Mesendoderm (in vitro differentiated cells): ENCODE measurements around the gene GATC. TPM values are rescaled to one million over a fixed set of nuclear protein-coding genes. Genes with fewer than 3 reads are reported as not detected.
A peak's percentile ranks its signal among the peaks of the same experiment; 100 is the strongest.

ENCODE experiments used
- DNase-seq: peaks from one replicate; pipeline ENCODE4 v3.0.0; 2013
- H2AK5ac ChIP-seq: 2 replicates; pipeline ENCODE4 v1.6.1; 2013; ENCODE audit warnings: low read length, inconsistent platforms
- H2BK120ac ChIP-seq: 2 replicates; pipeline ENCODE4 v1.6.1; 2013; ENCODE audit warnings: low read depth, mild to moderate bottlenecking, low read length, moderate library complexity, mixed read lengths
- H2BK15ac ChIP-seq: replicated peaks from 2 replicates; pipeline ENCODE4 v1.6.1; 2013; ENCODE audit warnings: low read depth, mild to moderate bottlenecking, moderate library complexity
- H2BK5ac ChIP-seq: 2 replicates; pipeline ENCODE4 v1.6.1; 2013; ENCODE audit warnings: low read length, inconsistent platforms
- H3K18ac ChIP-seq: 2 replicates; pipeline ENCODE4 v1.6.1; 2013; ENCODE audit warnings: mild to moderate bottlenecking, low read length, mixed read lengths
- H3K23ac ChIP-seq: one replicate; pipeline ENCODE4 v1.6.1; 2013; ENCODE audit warnings: low read length
- H3K27ac ChIP-seq: 2 replicates; pipeline ENCODE4 v1.5.1; 2013; ENCODE audit warnings: low read depth, mild to moderate bottlenecking, inconsistent platforms, low read length, moderate library complexity
- H3K27me3 ChIP-seq: 2 replicates; pipeline ENCODE4 v1.6.1; 2013; ENCODE audit warnings: low read length, control low read depth, mild to moderate bottlenecking, inconsistent platforms; ENCODE audit not compliant: insufficient read depth, poor library complexity
- H3K36me3 ChIP-seq: 2 replicates; pipeline ENCODE4 v1.6.1; 2013; ENCODE audit warnings: low read length, inconsistent platforms; ENCODE audit not compliant: control insufficient read depth, insufficient read depth
- H3K4ac ChIP-seq: one replicate; pipeline ENCODE4 v1.6.1; 2013; ENCODE audit warnings: low read depth, mild to moderate bottlenecking, low read length, moderate library complexity
- H3K4me1 ChIP-seq: 2 replicates; pipeline ENCODE4 v1.6.1; 2013; ENCODE audit warnings: low read depth, low read length, inconsistent platforms; ENCODE audit not compliant: control insufficient read depth
- H3K4me2 ChIP-seq: 2 replicates; pipeline ENCODE4 v1.6.1; 2013; ENCODE audit warnings: low read length
- H3K4me3 ChIP-seq: 2 replicates; pipeline ENCODE4 v1.5.1; 2013; ENCODE audit warnings: mild to moderate bottlenecking, low read length
- H3K56ac ChIP-seq: one replicate; pipeline ENCODE4 v1.6.1; 2013; ENCODE audit warnings: low read length
- H3K79me1 ChIP-seq: 2 replicates; pipeline ENCODE4 v1.6.1; 2013; ENCODE audit warnings: low read length, inconsistent platforms
- H3K79me2 ChIP-seq: 2 replicates; pipeline ENCODE4 v1.6.1; 2013; ENCODE audit warnings: mild to moderate bottlenecking, low read length; ENCODE audit not compliant: control insufficient read depth, insufficient read depth
- H3K9ac ChIP-seq: 2 replicates; pipeline ENCODE4 v1.6.1; 2013; ENCODE audit warnings: low read length, inconsistent platforms
- H4K5ac ChIP-seq: one replicate; pipeline ENCODE4 v1.6.1; 2013; ENCODE audit warnings: low read length
- H4K8ac ChIP-seq: one replicate; pipeline ENCODE4 v1.6.1; 2013; ENCODE audit warnings: low read depth, mild to moderate bottlenecking, control low read depth, low read length, moderate library complexity
- WGBS: extraction: QIAGEN DNeasy Blood & Tissue Kit; methylation state at CpG from one replicate; pipeline ENCODE4 v1.1.7; 2013; ENCODE audit warnings: low lambda C conversion rate, missing lambda C conversion rate; ENCODE audit not compliant: insufficient coverage; ENCODE audit errors: extremely low coverage; 5-methylcytosine and 5-hydroxymethylcytosine counted together
- small RNA-seq: library from polyadenylated mRNA; stranded (forward); fragments of <200 nt; extraction: miRNeasy Mini kit (QIAGEN cat#:217004); gene quantifications from one replicate; pipeline ENCODE3, GENCODE V24; 2013; ENCODE audit not compliant: insufficient read depth

GATC gene

GRCh38 chr12:120498870-120499515, 52.7 kb downstream of the GATC start:
- H3K56ac ChIP-seq = no peak overlapping the region
- no peak overlapping the region for H3K4me3 ChIP-seq
- no peak overlapping the region for H2BK5ac ChIP-seq
- no peak overlapping the region for H2AK5ac ChIP-seq
- H3K27ac ChIP-seq = no peak overlapping the region
- peaks cover 4% of the 10 kb centered on the region for H3K36me3 ChIP-seq
- DNase-seq = peak; percentile 23
- H3K18ac ChIP-seq = no peak overlapping the region
- peaks cover 2% of the 10 kb centered on the region for H3K4me1 ChIP-seq
- no peak overlapping the region for H3K9ac ChIP-seq
- H3K27me3 ChIP-seq = no peaks in the 10 kb centered on the region
- H4K8ac ChIP-seq = no peak overlapping the region
- H2BK15ac ChIP-seq = no peak overlapping the region
- no peak overlapping the region for H3K4ac ChIP-seq
- H2BK120ac ChIP-seq = no peak overlapping the region
- peaks cover 6% of the 10 kb centered on the region for H3K79me1 ChIP-seq
- H3K23ac ChIP-seq = no peak overlapping the region
- no CpG with 5 or more reads among the region's 3 CpGs for whole genome bisulfite sequencing
- no peak overlapping the region for H3K4me2 ChIP-seq
- peaks cover 20% of the 10 kb centered on the region for H3K79me2 ChIP-seq
- H4K5ac ChIP-seq = no peak overlapping the region

GRCh38 chr12:120500581-120500980, 54.3 kb downstream of the GATC start:
- no peak overlapping the region for H4K8ac ChIP-seq
- peaks cover 6% of the 10 kb centered on the region for H3K79me1 ChIP-seq
- peaks cover 20% of the 10 kb centered on the region for H3K79me2 ChIP-seq
- H2BK15ac ChIP-seq = no peak overlapping the region
- no peak overlapping the region for H3K9ac ChIP-seq
- H3K56ac ChIP-seq = no peak overlapping the region
- H3K18ac ChIP-seq = no peak overlapping the region
- H3K4me1 ChIP-seq = peaks cover 2% of the 10 kb centered on the region
- no peak overlapping the region for H4K5ac ChIP-seq
- no peak overlapping the region for H3K23ac ChIP-seq
- no CpG with 5 or more reads among the region's 1 CpG for WGBS
- H3K27me3 ChIP-seq = no peaks in the 10 kb centered on the region
- H3K4ac ChIP-seq = no peak overlapping the region
- no peak overlapping the region for H3K4me2 ChIP-seq
- no peak overlapping the region for H2BK5ac ChIP-seq
- DNase-seq = no peak
- no peak overlapping the region for H3K4me3 ChIP-seq
- H3K27ac ChIP-seq = no peak overlapping the region
- H3K36me3 ChIP-seq = peaks cover 4% of the 10 kb centered on the region
- no peak overlapping the region for H2AK5ac ChIP-seq
- no peak overlapping the region for H2BK120ac ChIP-seq

GRCh38 chr12:120504587-120504986, 58.3 kb downstream of the GATC start:
- no CpG with 5 or more reads among the region's 4 CpGs for WGBS
- Histone ChIP-seq H3K27me3 (no peaks in the 10 kb centered on the region), H3K27ac (no peak overlapping the region), H3K4me1 (no peaks in the 10 kb centered on the region), H3K79me1 (no peaks in the 10 kb centered on the region), H4K8ac (no peak overlapping the region), H2BK120ac (no peak overlapping the region), H3K56ac (no peak overlapping the region), H3K9ac (no peak overlapping the region), H2BK5ac (no peak overlapping the region), H3K18ac (no peak overlapping the region), H2AK5ac (no peak overlapping the region), H4K5ac (no peak overlapping the region), H3K79me2 (no peaks in the 10 kb centered on the region), H3K4ac (no peak overlapping the region), H2BK15ac (no peak overlapping the region), H3K36me3 (no peaks in the 10 kb centered on the region), H3K23ac (no peak overlapping the region), H3K4me2 (no peak overlapping the region), H3K4me3 (no peak overlapping the region)
- DNase-seq = no peak

GRCh38 chr12:120508537-120508936, 62.3 kb downstream of the GATC start:
- H3K9ac ChIP-seq = no peak overlapping the region
- no peak for DNase-seq
- whole genome bisulfite sequencing = no CpG with 5 or more reads among the region's 8 CpGs
- no peak overlapping the region for H3K4me3 ChIP-seq
- no peak overlapping the region for H2BK15ac ChIP-seq
- no peaks in the 10 kb centered on the region for H3K4me1 ChIP-seq
- H2AK5ac ChIP-seq = no peak overlapping the region
- H3K27ac ChIP-seq = no peak overlapping the region
- no peak overlapping the region for H2BK5ac ChIP-seq
- no peak overlapping the region for H3K4me2 ChIP-seq
- H3K23ac ChIP-seq = no peak overlapping the region
- H3K79me1 ChIP-seq = no peaks in the 10 kb centered on the region
- H2BK120ac ChIP-seq = no peak overlapping the region
- no peaks in the 10 kb centered on the region for H3K79me2 ChIP-seq
- H4K8ac ChIP-seq = no peak overlapping the region
- no peak overlapping the region for H3K4ac ChIP-seq
- H3K36me3 ChIP-seq = peaks cover 2% of the 10 kb centered on the region
- no peak overlapping the region for H3K56ac ChIP-seq
- no peaks in the 10 kb centered on the region for H3K27me3 ChIP-seq
- H4K5ac ChIP-seq = no peak overlapping the region
- H3K18ac ChIP-seq = no peak overlapping the region

Small RNA genes within 50 kb of the gene (small RNA-seq; reads per million reads assigned to genes)
- not detected for gene RF00019
